Activated CD8-positive, alpha-beta memory T cell treated with anti-CD3 and anti-CD28 coated beads for 4 hours (primary cell): Measurements from ENCODE around the gene FBXL17.

Experiments used
- DNase-seq, 2 donors: peaks; one replicate each; pipeline ENCODE4 v3.0.0-alpha.2; 2020; ENCODE audit warnings: low read depth in 2 of 2

Gene FBXL17

GRCh38 chr5:108249785-108250426 lies 132.0 kb downstream of the FBXL17 start:
- DNase-seq: no peak

GRCh38 chr5:108249095-108249784 lies 132.7 kb downstream of the FBXL17 start:
- no peak for DNase-seq

GRCh38 chr5:108238936-108239887 lies 142.7 kb downstream of the FBXL17 start:
- no peak for DNase-seq

GRCh38 chr5:108238461-108238860 lies 143.4 kb downstream of the FBXL17 start:
- DNase-seq: no peak

GRCh38 chr5:108233617-108234155 lies 148.2 kb downstream of the FBXL17 start:
- no peak for DNase-seq

GRCh38 chr5:108232805-108233204 lies 149.1 kb downstream of the FBXL17 start:
- DNase-seq: no peak

- DNase-seq: no peak
Observed at GRCh38 chr5:108222011-108222410, 159.9 kb downstream of the FBXL17 start.

- DNase-seq: no peak
Observed at GRCh38 chr5:108220834-108221233, 161.1 kb downstream of the FBXL17 start.

- DNase-seq: no peak
Observed at GRCh38 chr5:108216890-108217289, 165.0 kb downstream of the FBXL17 start.

- no peak for DNase-seq
Observed at GRCh38 chr5:108214857-108215256, 167.0 kb downstream of the FBXL17 start.

GRCh38 chr5:108212775-108213346 lies 169.0 kb downstream of the FBXL17 start:
- no peak for DNase-seq

GRCh38 chr5:108206707-108207106 lies 175.2 kb downstream of the FBXL17 start:
- no peak for DNase-seq

GRCh38 chr5:108201721-108202120 lies 180.2 kb downstream of the FBXL17 start:
- no peak for DNase-seq

GRCh38 chr5:108196276-108196675 lies 185.6 kb downstream of the FBXL17 start:
- no peak for DNase-seq

- DNase-seq: no peak
Observed at GRCh38 chr5:108193021-108193795, 188.7 kb downstream of the FBXL17 start.

GRCh38 chr5:108184940-108185339 lies 197.0 kb downstream of the FBXL17 start:
- DNase-seq: no peak

GRCh38 chr5:108181975-108182374 lies 199.9 kb downstream of the FBXL17 start:
- no peak for DNase-seq

- DNase-seq: no peak
Observed at GRCh38 chr5:108174286-108174685, 207.6 kb downstream of the FBXL17 start.

- no peak for DNase-seq
Observed at GRCh38 chr5:108171759-108172158, 210.1 kb downstream of the FBXL17 start.

GRCh38 chr5:108168915-108169314 lies 213.0 kb downstream of the FBXL17 start:
- no peak for DNase-seq

GRCh38 chr5:108167174-108167573 lies 214.7 kb downstream of the FBXL17 start:
- DNase-seq: no peak
